GM23248 (cell line): Measurements from ENCODE around the gene TRAPPC2L.

Experiments used
- EZH2 ChIP-seq: fragments of 200-600 bp; sonication (generic); IDR thresholded peaks from 2 replicates; pipeline ENCODE4 v1.6.1; 2018; ENCODE audit warnings: antibody characterized with exemption, mild to moderate bottlenecking; ENCODE audit not compliant: insufficient read depth, poor library complexity, severe bottlenecking
- EZH2phosphoT487 ChIP-seq: fragments of 200-600 bp; sonication (generic); IDR thresholded peaks from 2 replicates; pipeline ENCODE4 v1.6.1; 2018; ENCODE audit warnings: antibody characterized with exemption, moderate library complexity, mild to moderate bottlenecking, low read depth; ENCODE audit not compliant: insufficient read depth

DNA sequence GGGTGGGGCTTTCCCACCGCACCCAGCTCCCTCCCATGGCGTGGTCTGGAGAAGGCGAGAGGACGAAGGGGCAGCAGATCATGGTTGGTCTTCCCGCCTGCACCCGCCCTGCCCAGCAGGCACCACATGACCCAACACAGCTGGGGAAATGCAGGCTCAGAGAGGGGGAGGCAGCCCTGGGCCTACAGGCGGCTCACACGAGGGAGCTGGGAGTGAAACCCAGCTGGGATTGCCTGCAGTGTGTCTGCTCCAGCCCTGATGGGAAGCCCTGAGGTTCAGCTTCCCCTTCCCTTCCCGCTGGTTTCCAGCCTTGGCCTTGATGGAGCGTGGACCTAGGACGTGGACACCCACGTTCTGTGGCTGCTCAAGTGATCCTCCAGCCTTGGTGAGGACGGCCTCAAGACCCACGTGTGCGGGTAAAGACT is 29.5 kb downstream of the TRAPPC2L start:
- no peak for TF ChIP-seq EZH2
- TF ChIP-seq EZH2phosphoT487 = no peak
